NCI-H446 (cell line): ENCODE data around the gene BABAM2.
"Not testable (repeated sequence)": the region's sequence is repeated elsewhere in the genome, so short reads cannot be mapped to it uniquely, and the experiment has no call there.

Experiments used
- DNase-seq, 2 experiments: peaks; one replicate each; lab custom pipeline; 2025; lab: John Stamatoyannopoulos, UW

BABAM2 gene

DNA sequence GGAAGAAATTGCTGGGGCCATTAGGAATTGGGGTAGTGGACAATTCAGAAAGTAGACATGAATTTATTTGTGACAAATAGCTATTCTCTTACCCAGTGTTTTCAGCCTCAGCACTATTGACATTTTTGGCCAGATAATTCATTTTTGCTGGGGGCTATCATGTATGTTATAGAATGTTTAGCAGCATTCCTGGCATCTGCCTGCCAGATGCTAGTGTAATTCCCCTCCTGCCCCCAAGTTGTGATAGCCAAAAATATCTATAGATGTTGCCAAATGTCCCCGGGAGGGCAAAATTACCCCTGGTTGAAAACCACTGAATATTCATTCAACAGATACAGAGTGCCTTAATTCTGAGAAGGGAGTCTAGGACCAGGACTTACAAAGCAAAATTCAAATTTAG is 183.6 kb downstream of the BABAM2 start:
- DNase-seq, result peak in 1 of 2 experiments; percentile 70

- no peak for DNase-seq
These were observed 190.4 kb downstream of the BABAM2 start for GRCh38 chr2:28080911-28081310.

DNA sequence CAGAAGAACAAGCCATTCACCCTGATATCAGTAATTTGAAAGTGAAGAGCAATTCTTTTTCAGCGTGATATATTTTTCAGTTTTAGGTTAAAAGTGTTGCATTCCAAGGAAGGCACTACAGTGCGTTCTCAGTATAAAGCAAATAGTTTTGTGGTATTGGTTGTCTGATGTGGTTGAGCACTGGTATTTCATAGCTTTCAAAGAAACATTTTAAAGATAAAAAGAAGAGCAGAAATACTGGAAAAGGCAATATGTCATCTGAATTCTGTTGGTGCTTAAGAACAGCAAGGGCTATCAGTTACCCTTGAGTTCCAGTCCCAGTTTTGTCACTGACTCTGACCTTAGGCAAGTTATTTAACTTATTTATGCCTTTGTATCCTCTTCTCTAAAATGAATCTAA is 191.6 kb downstream of the BABAM2 start:
- DNase-seq, result no peak

DNA sequence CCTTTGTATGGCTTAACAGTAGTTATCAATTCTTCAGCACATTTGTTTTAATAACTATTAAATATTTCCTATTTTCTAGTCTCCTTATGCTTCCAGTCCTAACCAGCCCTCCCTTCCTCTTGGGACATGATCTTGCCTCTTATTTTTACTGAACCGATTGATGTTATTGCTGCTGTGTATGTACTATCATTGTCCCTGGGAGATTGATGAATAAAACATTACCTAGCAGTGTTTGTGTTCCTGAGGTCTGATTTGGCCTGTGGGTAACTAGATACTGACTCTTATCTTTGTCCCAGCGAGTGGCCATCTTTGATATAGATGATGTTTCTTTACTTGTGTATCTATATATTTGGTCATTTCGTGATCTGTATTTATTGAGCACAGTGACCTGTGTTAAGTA is 192.9 kb downstream of the BABAM2 start:
- DNase-seq, result no peak

DNA sequence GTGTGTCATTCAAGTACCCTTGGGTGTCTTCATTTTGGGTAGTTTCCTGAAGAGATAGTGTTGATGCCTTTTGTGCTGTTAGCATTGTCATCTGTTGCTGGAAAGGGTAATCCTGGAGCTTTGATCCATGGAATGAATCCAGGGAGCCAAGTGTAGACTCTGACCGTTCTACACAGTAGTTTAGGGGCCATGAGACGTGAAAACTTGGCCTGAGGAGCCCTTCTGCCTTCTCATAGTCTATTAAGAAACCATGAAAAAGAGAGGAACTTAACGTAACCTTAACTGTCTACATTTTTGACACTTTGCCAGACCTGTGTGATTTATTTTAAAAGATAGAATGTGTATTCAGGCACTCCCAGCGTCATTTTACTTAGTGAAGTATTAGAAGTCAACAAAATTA is 194.0 kb downstream of the BABAM2 start:
- peak in 1 of 2 experiments; percentile 18 for DNase-seq

DNA sequence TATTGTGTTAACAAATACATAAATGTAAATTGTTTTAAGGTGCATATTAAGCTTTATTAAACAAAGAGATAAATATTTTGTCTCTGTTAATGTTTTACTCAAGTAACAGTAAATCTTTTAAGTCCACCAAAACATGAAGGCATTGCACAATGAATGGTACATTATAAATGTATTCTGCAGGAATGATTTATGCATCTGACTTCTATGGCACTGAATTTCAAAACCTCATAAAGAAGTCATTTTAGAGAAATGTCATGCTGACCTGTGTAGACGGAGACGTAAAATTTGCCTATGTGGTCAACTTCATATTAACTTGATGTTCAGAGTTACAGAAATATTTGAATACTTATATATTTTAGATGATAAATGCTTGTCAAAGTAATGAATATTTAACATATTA is 194.7 kb downstream of the BABAM2 start:
- DNase-seq, result no peak

DNA sequence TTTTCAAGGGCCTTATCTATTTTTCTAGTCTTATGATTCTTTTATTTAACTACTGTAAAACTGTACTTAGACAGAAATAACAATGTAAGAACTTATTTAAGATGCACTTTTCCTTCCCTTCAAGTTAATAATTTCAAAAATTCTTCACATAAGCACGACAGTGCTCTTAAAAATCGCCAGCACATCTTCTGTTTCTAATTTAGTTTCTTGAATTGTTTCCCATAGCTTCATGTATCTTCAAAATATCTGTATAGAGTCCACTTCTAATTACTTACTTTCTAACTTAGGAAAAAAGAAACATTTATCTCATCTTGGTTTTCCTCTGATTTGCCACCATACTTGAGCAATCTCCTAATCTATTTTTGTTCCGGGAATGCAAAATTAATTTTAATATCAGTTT is 196.1 kb downstream of the BABAM2 start:
- no peak for DNase-seq

- no peak for DNase-seq
These were observed 198.4 kb downstream of the BABAM2 start for GRCh38 chr2:28088970-28089369.

GRCh38 chr2:28089486-28089885 is 199.0 kb downstream of the BABAM2 start:
- DNase-seq, result no peak

- no peak for DNase-seq
These were observed 202.8 kb downstream of the BABAM2 start for GRCh38 chr2:28093308-28093707.

DNA sequence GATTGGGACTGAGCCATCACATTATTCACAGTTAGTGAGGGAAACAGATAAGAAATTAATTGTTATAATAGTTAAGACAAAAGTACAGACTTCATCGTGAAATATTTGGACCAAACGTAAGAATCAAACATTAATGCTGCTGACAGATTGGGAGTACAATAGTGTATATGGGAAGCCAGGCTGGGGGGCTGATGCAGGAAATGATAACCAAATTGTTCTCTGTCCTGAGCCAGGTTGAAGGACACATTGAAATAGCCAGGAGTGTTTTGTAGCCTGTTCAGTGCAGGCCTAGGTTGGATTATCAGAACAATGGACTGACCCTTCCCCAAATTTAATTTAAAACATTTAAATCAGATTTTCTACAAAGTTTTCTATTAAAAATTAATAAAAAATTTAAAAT is 203.2 kb downstream of the BABAM2 start:
- no peak for DNase-seq

- DNase-seq, result no peak
These were observed 204.2 kb downstream of the BABAM2 start for GRCh38 chr2:28094739-28095138.

GRCh38 chr2:28095622-28096021 is 205.1 kb downstream of the BABAM2 start:
- DNase-seq, result no peak

DNA sequence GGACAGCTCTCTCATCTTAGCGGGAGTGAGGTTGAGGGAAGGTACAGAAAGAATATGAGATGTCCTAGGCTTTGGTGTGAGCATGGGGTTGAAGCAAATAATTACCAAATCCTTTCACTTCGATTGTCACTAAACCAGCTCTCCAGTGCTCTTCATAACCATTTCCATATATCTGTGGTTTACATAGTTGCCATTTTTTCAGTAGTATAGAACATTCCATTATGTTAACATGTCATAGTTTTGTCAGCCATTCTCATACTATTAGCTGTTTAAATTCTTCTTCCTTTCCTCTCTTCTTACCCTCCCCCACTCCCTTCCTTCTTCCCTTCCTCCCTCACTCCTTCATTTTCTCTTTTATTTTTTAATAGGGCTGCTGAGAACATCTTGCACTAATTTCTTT is 205.9 kb downstream of the BABAM2 start:
- no peak for DNase-seq

GRCh38 chr2:28098501-28099225 is 208.1 kb downstream of the BABAM2 start:
- no peak for DNase-seq

GRCh38 chr2:28101123-28101522 is 210.6 kb downstream of the BABAM2 start:
- no peak for DNase-seq

GRCh38 chr2:28101892-28102291 is 211.4 kb downstream of the BABAM2 start:
- DNase-seq, result no peak

- peak; percentile 9 to 44 for DNase-seq
These were observed 211.9 kb downstream of the BABAM2 start for GRCh38 chr2:28102455-28102874.

DNA sequence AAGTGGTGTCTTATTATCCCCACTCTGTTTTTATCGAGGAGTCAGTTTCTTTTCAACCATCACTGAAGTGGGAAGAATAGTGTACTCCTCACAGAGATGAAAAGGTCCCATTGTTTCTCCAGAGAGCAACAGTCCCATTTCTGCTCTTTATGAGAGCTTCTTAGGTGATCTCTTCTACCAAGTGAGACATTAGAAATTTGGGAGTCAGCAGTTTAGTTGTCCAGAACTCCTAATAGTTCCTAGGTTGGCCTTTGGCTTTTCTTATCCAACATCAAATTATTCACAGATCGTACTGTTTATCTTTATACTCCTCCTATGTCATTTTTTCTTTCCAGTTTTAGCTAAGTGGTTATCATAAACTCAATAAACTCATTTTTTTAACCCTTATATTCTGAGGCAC is 213.1 kb downstream of the BABAM2 start:
- DNase-seq, result no peak

GRCh38 chr2:28108143-28108542 is 217.6 kb downstream of the BABAM2 start:
- no peak for DNase-seq

GRCh38 chr2:28113771-28114170 is 223.2 kb downstream of the BABAM2 start:
- not testable (repeated sequence) for DNase-seq

DNA sequence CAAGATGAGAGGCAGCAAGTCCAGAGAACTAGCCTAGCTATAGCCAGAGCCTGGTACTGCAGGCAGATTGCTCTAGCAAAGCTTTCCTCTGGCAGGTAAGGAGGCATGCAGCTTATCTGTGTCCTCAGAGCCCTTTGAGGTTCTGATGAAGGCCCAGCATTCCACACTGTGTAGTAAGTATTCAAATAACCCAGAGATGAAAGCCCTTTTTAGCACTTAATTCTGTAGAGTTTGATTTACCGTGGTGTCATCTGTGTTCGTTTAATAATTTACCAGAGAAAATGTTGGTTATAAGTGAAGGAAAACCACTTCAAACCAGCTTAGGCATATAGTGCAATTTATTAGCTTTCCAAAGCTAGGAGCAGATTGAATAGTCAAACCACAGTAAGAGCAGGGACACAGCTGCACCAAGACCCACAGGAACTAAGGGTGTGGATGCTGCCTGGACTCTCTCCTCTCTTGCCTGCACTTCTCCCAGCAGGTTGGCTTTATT is 226.6 kb downstream of the BABAM2 start:
- no peak for DNase-seq

DNA sequence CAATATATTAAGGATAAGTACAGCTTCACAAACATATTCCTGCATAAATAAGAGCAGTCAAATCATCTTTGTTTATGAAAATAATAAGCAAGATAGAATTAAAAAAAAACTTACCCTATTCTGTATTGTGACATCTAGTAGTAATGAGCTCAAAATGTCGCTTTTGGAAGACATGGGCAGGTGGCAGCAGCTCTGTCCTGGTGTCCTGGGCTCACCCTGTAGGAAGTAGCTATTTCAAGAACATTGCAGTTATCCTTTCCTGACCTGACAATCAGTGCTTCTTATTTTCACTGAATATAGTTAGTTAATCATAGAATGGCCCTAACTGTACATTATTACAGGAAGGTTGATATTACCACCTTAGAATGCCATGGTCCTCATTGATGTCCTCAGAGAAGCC is 229.1 kb downstream of the BABAM2 start:
- DNase-seq, result no peak

DNA sequence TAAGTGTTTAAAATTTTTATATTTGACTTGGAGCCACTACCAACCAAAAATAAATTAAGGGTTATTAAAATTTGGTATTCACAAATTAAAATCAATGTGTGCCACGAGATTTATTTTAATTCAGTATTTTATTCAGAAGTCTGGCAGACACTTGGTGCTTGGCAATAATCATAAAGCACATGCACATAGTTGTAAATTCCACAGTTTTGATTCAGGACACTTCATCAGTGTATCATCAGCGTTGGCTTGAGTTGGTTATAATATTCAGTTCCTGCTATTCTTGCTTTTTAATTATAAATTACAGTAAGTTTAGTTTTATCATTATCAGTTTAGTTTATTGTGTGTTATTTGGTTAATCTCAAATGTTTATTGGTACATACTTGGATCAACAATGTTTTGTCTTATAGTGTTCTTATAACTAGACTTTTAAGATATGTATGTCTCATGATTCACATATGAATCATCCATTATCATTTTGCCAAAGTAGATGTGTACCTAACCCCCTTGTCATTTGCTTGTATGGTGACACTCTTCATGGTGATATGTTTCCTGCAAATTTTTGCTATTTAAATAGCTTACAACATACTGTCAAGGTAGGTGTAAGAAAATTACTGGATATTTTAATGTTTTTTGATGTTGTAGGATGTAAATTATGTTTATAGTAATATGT is 237.9 kb downstream of the BABAM2 start:
- DNase-seq, result no peak
